GM23338 (cell line): ENCODE measurements around the gene EPHA5.

Source experiments
- CREB1 ChIP-seq: fragments of 250-450 bp; sonication (Bioruptor Pico); IDR thresholded peaks from 2 replicates; pipeline ENCODE4 v1.5.0; 2020; ENCODE audit warnings: low read depth, mild to moderate bottlenecking, moderate library complexity
- CTCF ChIP-seq, 2 experiments: fragments of 200-600 bp in 1 of 2; sonication (generic) in 1 of 2; conservative IDR thresholded peaks; 2 replicates each; pipeline versions ENCODE4 v1.5.1 to v1.6.1; 2016 to 2017; ENCODE audit warnings: antibody characterized with exemption in 2 of 2, low read depth in 2 of 2, mild to moderate bottlenecking in 2 of 2, moderate library complexity in 1 of 2
- ETS1 ChIP-seq: IDR thresholded peaks from 2 replicates; pipeline ENCODE4 v1.6.1; 2016; ENCODE audit warnings: antibody characterized with exemption
- EZH2 ChIP-seq: fragments of 200-600 bp; sonication (generic); IDR thresholded peaks from one replicate; pipeline ENCODE4 v1.8.0; 2017; ENCODE audit warnings: antibody characterized with exemption, mild to moderate bottlenecking, low read depth; ENCODE audit not compliant: unreplicated experiment
- EZH2phosphoT487 ChIP-seq: fragments of 200-600 bp; sonication (generic); IDR thresholded peaks from one replicate; pipeline ENCODE4 v1.8.1; 2018; ENCODE audit warnings: antibody characterized with exemption; ENCODE audit not compliant: unreplicated experiment
- JUNB ChIP-seq: IDR thresholded peaks from one replicate; pipeline ENCODE4 v1.6.1; 2016; ENCODE audit warnings: antibody characterized with exemption; ENCODE audit not compliant: unreplicated experiment
- NANOG ChIP-seq: IDR thresholded peaks from 2 replicates; pipeline ENCODE4 v1.6.1; 2016; ENCODE audit warnings: antibody characterized with exemption, borderline replicate concordance
- POLR2AphosphoS5 ChIP-seq: IDR thresholded peaks from 2 replicates; pipeline ENCODE4 v1.6.1; 2016; ENCODE audit warnings: antibody characterized with exemption, low read depth
- REST ChIP-seq: IDR thresholded peaks from one replicate; pipeline ENCODE4 v1.6.1; 2018; ENCODE audit warnings: antibody characterized with exemption; ENCODE audit not compliant: unreplicated experiment
- STAT1 ChIP-seq: IDR thresholded peaks from one replicate; pipeline ENCODE4 v1.6.1; 2016; ENCODE audit warnings: antibody characterized with exemption; ENCODE audit not compliant: unreplicated experiment
- ZNF114 ChIP-seq: fragments of 250-450 bp; sonication (Bioruptor Pico); IDR thresholded peaks from 2 replicates; pipeline ENCODE4 v1.5.0; 2020; ENCODE audit warnings: mild to moderate bottlenecking, moderate library complexity
- ZNF462 ChIP-seq: fragments of 250-450 bp; sonication (Bioruptor Pico); IDR thresholded peaks from 2 replicates; pipeline ENCODE4 v1.5.0; 2020; ENCODE audit warnings: mild to moderate bottlenecking, moderate library complexity

- TF ChIP-seq POLR2AphosphoS5 (no peak), CTCF (conservative IDR thresholded peaks at IDR 0.05; ENCODE audit: low read depth in 2 of 2) (no peak), EZH2 (no peak), JUNB (no peak), REST (no peak), ETS1 (no peak), EZH2phosphoT487 (no peak), ZNF462 (no peak), STAT1 (no peak), CREB1 (CRISPR knock-in tag) (no peak), NANOG (no peak), ZNF114 (CRISPR knock-in tag) (no peak)
Observed at GRCh38 chr4:65696436-65696835, 26.1 kb upstream of the EPHA5 start.
